HepG2 (cell line): Measurements from ENCODE around the gene BCAP29. TPM values are rescaled to one million over a fixed set of nuclear protein-coding genes. Genes with fewer than 3 reads are reported as not detected.

Experiments
- ATF1 ChIP-seq: IDR thresholded peaks from 2 replicates; pipeline ENCODE4 v1.6.1; 2016; ENCODE audit warnings: mild to moderate bottlenecking, control low read depth
- GLI4 ChIP-seq: sonication (generic); formaldehyde crosslinking; IDR thresholded peaks from 2 replicates; pipeline ENCODE4 v1.5.1; 2020; ENCODE audit warnings: missing genetic modification reagents, mild to moderate bottlenecking, moderate library complexity, borderline replicate concordance
- KLF6 ChIP-seq: IDR thresholded peaks from 2 replicates; pipeline ENCODE4 v1.8.0; 2016; ENCODE audit warnings: missing biosample characterization, missing genetic modification reagents
- KMT2A ChIP-seq: sonication (generic); formaldehyde crosslinking; IDR thresholded peaks from 2 replicates; pipeline ENCODE4 v1.4.0; 2020; ENCODE audit warnings: missing genetic modification reagents
- MAF1 ChIP-seq: sonication (generic); formaldehyde crosslinking; IDR thresholded peaks from 2 replicates; pipeline ENCODE4 v1.5.0; 2020; ENCODE audit warnings: missing genetic modification reagents, borderline replicate concordance
- MAFF ChIP-seq: IDR thresholded peaks from 2 replicates; pipeline ENCODE4 v1.6.1; 2011; ENCODE audit warnings: low read depth, low read length, improper control_type of control experiment
- NCOA2 ChIP-seq: sonication (generic); formaldehyde crosslinking; IDR thresholded peaks from 2 replicates; pipeline ENCODE4 v1.8.0; 2022; ENCODE audit warnings: inconsistent platforms
- NFYB ChIP-seq: sonication (generic); formaldehyde crosslinking; IDR thresholded peaks from 2 replicates; pipeline ENCODE4 v1.4.0; 2020; ENCODE audit warnings: missing genetic modification reagents
- PHF20 ChIP-seq: sonication (generic); formaldehyde crosslinking; IDR thresholded peaks from 2 replicates; pipeline ENCODE4 v1.5.0; 2020; ENCODE audit warnings: mild to moderate bottlenecking, missing genetic modification reagents
- PRDM15 ChIP-seq: sonication (generic); formaldehyde crosslinking; IDR thresholded peaks from 2 replicates; pipeline ENCODE4 v1.4.0; 2020; ENCODE audit warnings: missing genetic modification reagents
- SCMH1 ChIP-seq: sonication (generic); formaldehyde crosslinking; IDR thresholded peaks from 2 replicates; pipeline ENCODE4 v1.9.0; 2021; ENCODE audit warnings: missing genetic modification reagents, mild to moderate bottlenecking, borderline replicate concordance
- SIN3A ChIP-seq: IDR thresholded peaks from 2 replicates; pipeline ENCODE4 v1.6.1; 2011; ENCODE audit warnings: low read depth, mild to moderate bottlenecking, control low read depth, low read length, borderline replicate concordance
- TBX2 ChIP-seq: sonication (generic); formaldehyde crosslinking; IDR thresholded peaks from 2 replicates; pipeline ENCODE4 v1.5.0; 2020; ENCODE audit warnings: missing genetic modification reagents, mild to moderate bottlenecking, borderline replicate concordance
- ZBED4 ChIP-seq: sonication (generic); formaldehyde crosslinking; IDR thresholded peaks from 2 replicates; pipeline ENCODE4 v1.4.0; 2020; ENCODE audit warnings: missing genetic modification reagents, borderline replicate concordance
- ZNF124 ChIP-seq: sonication (generic); formaldehyde crosslinking; IDR thresholded peaks from 2 replicates; pipeline ENCODE4 v1.4.0; 2020; ENCODE audit warnings: missing genetic modification reagents
- ZNF30 ChIP-seq: sonication (generic); formaldehyde crosslinking; IDR thresholded peaks from 2 replicates; pipeline ENCODE4 v1.5.0; 2020; ENCODE audit warnings: mild to moderate bottlenecking, missing genetic modification reagents
- ZNF33B ChIP-seq: sonication (generic); formaldehyde crosslinking; IDR thresholded peaks from 2 replicates; pipeline ENCODE4 v1.5.1; 2020; ENCODE audit warnings: mild to moderate bottlenecking, missing genetic modification reagents
- ZNF543 ChIP-seq: sonication (generic); formaldehyde crosslinking; IDR thresholded peaks from 2 replicates; pipeline ENCODE4 v1.4.0; 2020; ENCODE audit warnings: mild to moderate bottlenecking, missing genetic modification reagents
- ZNF761 ChIP-seq: sonication (generic); formaldehyde crosslinking; conservative IDR thresholded peaks from 2 replicates; pipeline ENCODE4 v1.4.0; 2020; ENCODE audit warnings: mild to moderate bottlenecking, missing genetic modification reagents
- polyA plus RNA-seq, 8 experiments: library from polyadenylated mRNA; depleted of rRNA in 3 of 8; stranded (reverse) in 7 of 8; unstranded in 1 of 8; fragments of >200 nt; fragmentation: Illumina TruSeq in 4 of 8; extraction: Trizol in 4 of 8; gene quantifications; 2 replicates each; pipeline versions ENCODE4 v1.2.1 to v1.2.3, GENCODE V29; 2011 to 2016; ENCODE audit warnings: low read depth in 4 of 8, missing spikeins in 1 of 8, mixed read lengths in 1 of 8; ENCODE audit not compliant: insufficient read depth in 1 of 8
- total RNA-seq, 5 experiments: library from RNA; depleted of rRNA; stranded (reverse); fragments of >200 nt; fragmentation: Illumina TruSeq; extraction: Trizol; gene quantifications; 2 replicates each; pipeline ENCODE4 v1.2.3, GENCODE V29; 2016; ENCODE audit warnings: low read depth in 1 of 5
- TF ChIP-seq, protein P1 (sequence below): sonication (generic); formaldehyde crosslinking; IDR thresholded peaks from 2 replicates; pipeline ENCODE4 v1.4.0; 2020; ENCODE audit warnings: missing genetic modification reagents, borderline replicate concordance

Gene BCAP29
- total and polyA plus RNA-seq, 2 of the 13 experiments (the other 11 are each of a cell fraction or from before 2014, with no cell fraction given) = 15.3 to 35.6 TPM

- TF ChIP-seq SCMH1 (CRISPR knock-in tag) (no peak), NFYB (CRISPR knock-in tag) (no peak), ZBED4 (CRISPR knock-in tag) (peak; percentile 100), KMT2A (CRISPR knock-in tag) (peak; percentile 66), ATF1 (CRISPR knock-in tag) (0 out of 2 replicates have a peak, but pooled peaks have one; percentile 28), ZNF124 (0 out of 2 replicates have a peak, but pooled peaks have one; percentile 23), PRDM15 (CRISPR knock-in tag) (peak; percentile 79), MAFF (no peak), ZNF761 (CRISPR knock-in tag) (peak; percentile 71; the same call in 1 of the 2 replicates), NCOA2 (CRISPR knock-in tag) (0 out of 2 replicates have a peak, but pooled peaks have one; percentile 2), GLI4 (CRISPR knock-in tag) (no peak), ZNF33B (CRISPR knock-in tag) (no peak), ZNF30 (CRISPR knock-in tag) (no peak), TBX2 (CRISPR knock-in tag) (peak; percentile 50; the same call in 1 of the 2 replicates), SIN3A (peak; percentile 44; the same call in 1 of the 2 replicates), KLF6 (CRISPR knock-in tag) (0 out of 2 replicates have a peak, but pooled peaks have one; percentile 24), ZNF543 (CRISPR knock-in tag) (no peak), MAF1 (CRISPR knock-in tag) (no peak), PHF20 (CRISPR knock-in tag) (peak; percentile 8; the same call in 1 of the 2 replicates)
- TF ChIP-seq, protein P1, sequence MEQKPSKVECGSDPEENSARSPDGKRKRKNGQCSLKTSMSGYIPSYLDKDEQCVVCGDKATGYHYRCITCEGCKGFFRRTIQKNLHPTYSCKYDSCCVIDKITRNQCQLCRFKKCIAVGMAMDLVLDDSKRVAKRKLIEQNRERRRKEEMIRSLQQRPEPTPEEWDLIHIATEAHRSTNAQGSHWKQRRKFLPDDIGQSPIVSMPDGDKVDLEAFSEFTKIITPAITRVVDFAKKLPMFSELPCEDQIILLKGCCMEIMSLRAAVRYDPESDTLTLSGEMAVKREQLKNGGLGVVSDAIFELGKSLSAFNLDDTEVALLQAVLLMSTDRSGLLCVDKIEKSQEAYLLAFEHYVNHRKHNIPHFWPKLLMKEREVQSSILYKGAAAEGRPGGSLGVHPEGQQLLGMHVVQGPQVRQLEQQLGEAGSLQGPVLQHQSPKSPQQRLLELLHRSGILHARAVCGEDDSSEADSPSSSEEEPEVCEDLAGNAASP = no peak
Observed at GRCh38 chr7:107579885-107580715, at the start of gene BCAP29 (continued).
